CD1c-positive myeloid dendritic cell (primary cell): ENCODE results near the gene PARD3B.
"Not testable (repeated sequence)": the region's sequence is repeated elsewhere in the genome, so short reads cannot be mapped to it uniquely, and the experiment has no call there.

Source experiments
- DNase-seq: peaks from one replicate; pipeline ENCODE4 v3.0.0-alpha.2; 2016; ENCODE audit errors: extremely low spot score

Gene PARD3B

GRCh38 chr2:205461678-205462665, 916.7 kb downstream of the PARD3B start:
- DNase-seq: no peak

- DNase-seq: no peak
Observed at GRCh38 chr2:205462681-205463345, 917.5 kb downstream of the PARD3B start.

- no peak for DNase-seq
Observed at GRCh38 chr2:205463466-205464025, 918.3 kb downstream of the PARD3B start.

- DNase-seq: no peak
Observed at GRCh38 chr2:205464681-205465080, 919.4 kb downstream of the PARD3B start.

GRCh38 chr2:205465791-205466190, 920.5 kb downstream of the PARD3B start:
- DNase-seq: no peak

GRCh38 chr2:205471776-205472175, 926.5 kb downstream of the PARD3B start:
- no peak for DNase-seq

- DNase-seq: no peak
Observed at GRCh38 chr2:205473791-205474190, 928.5 kb downstream of the PARD3B start.

GRCh38 chr2:205474741-205475415, 929.6 kb downstream of the PARD3B start:
- DNase-seq: no peak

- DNase-seq: no peak
Observed at GRCh38 chr2:205475416-205475768, 930.1 kb downstream of the PARD3B start.

GRCh38 chr2:205477016-205477705, 931.9 kb downstream of the PARD3B start:
- DNase-seq: no peak

- DNase-seq: no peak
Observed at GRCh38 chr2:205481861-205482260, 936.6 kb downstream of the PARD3B start.

GRCh38 chr2:205482399-205483081, 937.3 kb downstream of the PARD3B start:
- DNase-seq: no peak

GRCh38 chr2:205483095-205483494, 937.8 kb downstream of the PARD3B start:
- no peak for DNase-seq

- DNase-seq: no peak
Observed at GRCh38 chr2:205484215-205484614, 938.9 kb downstream of the PARD3B start.

- no peak for DNase-seq
Observed at GRCh38 chr2:205484764-205485163, 939.5 kb downstream of the PARD3B start.

- DNase-seq: not testable (repeated sequence)
Observed at GRCh38 chr2:205493528-205493927, 948.3 kb downstream of the PARD3B start.

GRCh38 chr2:205494537-205495235, 949.4 kb downstream of the PARD3B start:
- DNase-seq: no peak

GRCh38 chr2:205495819-205496218, 950.5 kb downstream of the PARD3B start:
- DNase-seq: no peak

GRCh38 chr2:205496370-205496769, 951.1 kb downstream of the PARD3B start:
- no peak for DNase-seq

GRCh38 chr2:205496772-205497171, 951.5 kb downstream of the PARD3B start:
- DNase-seq: no peak
